ENCODE results near the gene ZFAND2A.

- TF ChIP-seq EZH2phosphoT487 (IDR thresholded peaks at IDR 0.05; ENCODE audit: unreplicated experiment) (no peak), EZH2 (IDR thresholded peaks at IDR 0.05; ENCODE audit: low read depth, unreplicated experiment) (no peak), POLR2AphosphoS5 (IDR thresholded peaks at IDR 0.05; ENCODE audit: low read depth) (no peak), ZNF331 (CRISPR knock-in tag; IDR thresholded peaks at IDR 0.05; ENCODE audit: low read depth) (no peak), JUNB (IDR thresholded peaks at IDR 0.05; ENCODE audit: unreplicated experiment) (no peak)
- TF ChIP-seq, protein P1, sequence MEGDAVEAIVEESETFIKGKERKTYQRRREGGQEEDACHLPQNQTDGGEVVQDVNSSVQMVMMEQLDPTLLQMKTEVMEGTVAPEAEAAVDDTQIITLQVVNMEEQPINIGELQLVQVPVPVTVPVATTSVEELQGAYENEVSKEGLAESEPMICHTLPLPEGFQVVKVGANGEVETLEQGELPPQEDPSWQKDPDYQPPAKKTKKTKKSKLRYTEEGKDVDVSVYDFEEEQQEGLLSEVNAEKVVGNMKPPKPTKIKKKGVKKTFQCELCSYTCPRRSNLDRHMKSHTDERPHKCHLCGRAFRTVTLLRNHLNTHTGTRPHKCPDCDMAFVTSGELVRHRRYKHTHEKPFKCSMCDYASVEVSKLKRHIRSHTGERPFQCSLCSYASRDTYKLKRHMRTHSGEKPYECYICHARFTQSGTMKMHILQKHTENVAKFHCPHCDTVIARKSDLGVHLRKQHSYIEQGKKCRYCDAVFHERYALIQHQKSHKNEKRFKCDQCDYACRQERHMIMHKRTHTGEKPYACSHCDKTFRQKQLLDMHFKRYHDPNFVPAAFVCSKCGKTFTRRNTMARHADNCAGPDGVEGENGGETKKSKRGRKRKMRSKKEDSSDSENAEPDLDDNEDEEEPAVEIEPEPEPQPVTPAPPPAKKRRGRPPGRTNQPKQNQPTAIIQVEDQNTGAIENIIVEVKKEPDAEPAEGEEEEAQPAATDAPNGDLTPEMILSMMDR (conservative IDR thresholded peaks at IDR 0.05; ENCODE audit: low read depth in 2 of 2): no peak
- TF ChIP-seq, protein P2, sequence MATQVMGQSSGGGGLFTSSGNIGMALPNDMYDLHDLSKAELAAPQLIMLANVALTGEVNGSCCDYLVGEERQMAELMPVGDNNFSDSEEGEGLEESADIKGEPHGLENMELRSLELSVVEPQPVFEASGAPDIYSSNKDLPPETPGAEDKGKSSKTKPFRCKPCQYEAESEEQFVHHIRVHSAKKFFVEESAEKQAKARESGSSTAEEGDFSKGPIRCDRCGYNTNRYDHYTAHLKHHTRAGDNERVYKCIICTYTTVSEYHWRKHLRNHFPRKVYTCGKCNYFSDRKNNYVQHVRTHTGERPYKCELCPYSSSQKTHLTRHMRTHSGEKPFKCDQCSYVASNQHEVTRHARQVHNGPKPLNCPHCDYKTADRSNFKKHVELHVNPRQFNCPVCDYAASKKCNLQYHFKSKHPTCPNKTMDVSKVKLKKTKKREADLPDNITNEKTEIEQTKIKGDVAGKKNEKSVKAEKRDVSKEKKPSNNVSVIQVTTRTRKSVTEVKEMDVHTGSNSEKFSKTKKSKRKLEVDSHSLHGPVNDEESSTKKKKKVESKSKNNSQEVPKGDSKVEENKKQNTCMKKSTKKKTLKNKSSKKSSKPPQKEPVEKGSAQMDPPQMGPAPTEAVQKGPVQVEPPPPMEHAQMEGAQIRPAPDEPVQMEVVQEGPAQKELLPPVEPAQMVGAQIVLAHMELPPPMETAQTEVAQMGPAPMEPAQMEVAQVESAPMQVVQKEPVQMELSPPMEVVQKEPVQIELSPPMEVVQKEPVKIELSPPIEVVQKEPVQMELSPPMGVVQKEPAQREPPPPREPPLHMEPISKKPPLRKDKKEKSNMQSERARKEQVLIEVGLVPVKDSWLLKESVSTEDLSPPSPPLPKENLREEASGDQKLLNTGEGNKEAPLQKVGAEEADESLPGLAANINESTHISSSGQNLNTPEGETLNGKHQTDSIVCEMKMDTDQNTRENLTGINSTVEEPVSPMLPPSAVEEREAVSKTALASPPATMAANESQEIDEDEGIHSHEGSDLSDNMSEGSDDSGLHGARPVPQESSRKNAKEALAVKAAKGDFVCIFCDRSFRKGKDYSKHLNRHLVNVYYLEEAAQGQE (IDR thresholded peaks at IDR 0.05; ENCODE audit: unreplicated experiment): no peak
These were observed 42.6 kb downstream of the ZFAND2A start for GRCh38 chr7:1117321-1117928.

All from GM23338 (cell line).